GM12878 (cell line): ENCODE data around the gene ADCY9. TPM values are rescaled to one million over a fixed set of nuclear protein-coding genes. Genes with fewer than 3 reads are reported as not detected.

ENCODE experiments used
- ATAC-seq: fragments of 200-7000 bp; cut with Tn5 transposase; 3 replicates; pipeline ENCODE4 v1.9.1; 2020; ENCODE audit warnings: mild to moderate bottlenecking, moderate library complexity
- BruUV-seq: library from RNA; stranded (reverse); fragments of 400-500 nt; replicated peaks from 2 replicates; lab custom pipeline; 2021; lab: Mats Ljungman, UMichigan
- CTCF ChIA-PET: fragments of 300-600 bp; sonication (Branson Sonifier 250); formaldehyde crosslinking; extraction: SDS; loops from one replicate; lab custom pipeline; 2021; ENCODE audit warnings: inconsistent platforms; lab: Yijun Ruan, JAX
- POLR2A ChIA-PET: fragments of 350-600 bp; formaldehyde crosslinking; extraction: SDS; loops from one replicate; lab custom pipeline; 2021; ENCODE audit warnings: inconsistent platforms; lab: Charles Lee
- RAD21 ChIA-PET: fragments of 300-600 bp; sonication (Branson Sonifier 250); formaldehyde crosslinking; loops from one replicate; lab custom pipeline; 2023; ENCODE audit warnings: antibody characterized with exemption; ENCODE audit not compliant: unreplicated experiment; lab: Charles Lee
- SMC1A ChIA-PET: fragments of 300-600 bp; sonication (Branson Sonifier 250); formaldehyde crosslinking; loops from one replicate; lab custom pipeline; 2023; ENCODE audit not compliant: unreplicated experiment, uncharacterized antibody; lab: Charles Lee
- DNase-seq: peaks from one replicate; pipeline ENCODE4 v3.0.0-alpha.2; 2011; ENCODE audit warnings: low read depth, low spot score
- FAIRE-seq: peaks from 3 replicates; lab custom pipeline; 2011; peaks lifted over from hg19 to GRCh38; lab: Jason Lieb, UNC
- H2AFZ ChIP-seq: 2 replicates; pipeline ENCODE4 v1.6.0; 2011; ENCODE audit warnings: low read depth, low read length, control low read depth; ENCODE audit not compliant: control insufficient read depth
- H3K27ac ChIP-seq: 2 replicates; pipeline ENCODE4 v1.5.1; 2011; ENCODE audit warnings: control low read depth; ENCODE audit not compliant: control insufficient read depth, insufficient read depth
- H3K27me3 ChIP-seq, 2 experiments: replicated peaks in 1 of 2; 2 replicates each; pipeline versions ENCODE4 v1.6.0 to v1.6.1; 2011; ENCODE audit warnings: low read length in 1 of 2; ENCODE audit not compliant: control insufficient read depth in 2 of 2, insufficient read depth in 2 of 2
- H3K36me3 ChIP-seq, 2 experiments: 2 replicates each; pipeline ENCODE4 v1.5.1; 2011; ENCODE audit warnings: low read length in 1 of 2; ENCODE audit not compliant: control insufficient read depth in 2 of 2, insufficient read depth in 2 of 2
- H3K4me1 ChIP-seq: 2 replicates; pipeline ENCODE4 v1.6.1; 2011; ENCODE audit warnings: mild to moderate bottlenecking, low read length, moderate library complexity, mixed read lengths; ENCODE audit not compliant: control insufficient read depth, insufficient read depth
- H3K4me2 ChIP-seq: 2 replicates; pipeline ENCODE4 v1.6.0; 2011; ENCODE audit warnings: control low read depth; ENCODE audit not compliant: control insufficient read depth, insufficient read depth
- H3K4me3 ChIP-seq: fragments of 200-600 bp; sonication (generic); 2 replicates; pipeline ENCODE4 v1.5.1; 2016
- H3K79me2 ChIP-seq: 2 replicates; pipeline ENCODE4 v1.6.0; 2011; ENCODE audit warnings: low read length; ENCODE audit not compliant: control insufficient read depth, insufficient read depth
- H3K9ac ChIP-seq: 2 replicates; pipeline ENCODE4 v1.8.0; 2011; ENCODE audit warnings: low read length, control low read depth, mixed read lengths; ENCODE audit not compliant: control insufficient read depth, insufficient read depth
- H3K9me3 ChIP-seq: replicated peaks from 3 replicates; pipeline ENCODE4 v1.5.1; 2011; ENCODE audit warnings: mild to moderate bottlenecking, low read length; ENCODE audit not compliant: control insufficient read depth, insufficient read depth
- H4K20me1 ChIP-seq: 2 replicates; pipeline ENCODE4 v1.6.0; 2011; ENCODE audit not compliant: control insufficient read depth, insufficient read depth
- ASH2L ChIP-seq: fragments of 300-600, 200-600 bp; sonication (generic); IDR thresholded peaks from 2 replicates; pipeline ENCODE4 v1.6.1; 2017; ENCODE audit warnings: low read depth, mild to moderate bottlenecking, borderline replicate concordance
- CEBPB ChIP-seq, 2 experiments: fragments of 150-350 bp in 1 of 2; IDR thresholded peaks; 2 replicates each; pipeline ENCODE4 v1.6.1; 2012 to 2014; ENCODE audit warnings: low read depth in 2 of 2, low read length in 2 of 2, borderline replicate concordance in 1 of 2, inconsistent platforms in 1 of 2
- DPF2 ChIP-seq: fragments of 450-650 bp; IDR thresholded peaks from 2 replicates; pipeline ENCODE4 v1.6.1; 2017; ENCODE audit warnings: mild to moderate bottlenecking
- EED ChIP-seq: sonication (generic); IDR thresholded peaks from 2 replicates; pipeline ENCODE4 v1.6.1; 2016; ENCODE audit warnings: antibody characterized with exemption, low read depth
- JUND ChIP-seq: IDR thresholded peaks from 2 replicates; pipeline ENCODE4 v1.6.1; 2012; ENCODE audit warnings: low read depth, mild to moderate bottlenecking, low read length, improper control_type of control experiment, moderate library complexity
- KLF5 ChIP-seq: fragments of 450-650 bp; IDR thresholded peaks from 2 replicates; pipeline ENCODE4 v1.6.1; 2014; ENCODE audit warnings: mild to moderate bottlenecking; ENCODE audit not compliant: partially characterized antibody
- NR2C1 ChIP-seq: fragments of 450-650 bp; IDR thresholded peaks from 2 replicates; pipeline ENCODE4 v1.6.1; 2017; ENCODE audit warnings: antibody characterized with exemption, mild to moderate bottlenecking, moderate library complexity
- RAD21 ChIP-seq: IDR thresholded peaks from 2 replicates; pipeline ENCODE4 v1.6.1; 2011; ENCODE audit warnings: mild to moderate bottlenecking, low read depth, low read length, moderate library complexity; ENCODE audit not compliant: insufficient read depth
- YBX1 ChIP-seq: fragments of 450-650 bp; IDR thresholded peaks from 2 replicates; pipeline ENCODE4 v1.6.1; 2016; ENCODE audit warnings: antibody characterized with exemption
- ZBED1 ChIP-seq: IDR thresholded peaks from 2 replicates; pipeline ENCODE4 v1.6.1; 2016; ENCODE audit warnings: borderline replicate concordance
- ZZZ3 ChIP-seq: IDR thresholded peaks from 2 replicates; pipeline ENCODE4 v1.6.1; 2011; ENCODE audit warnings: low read depth; ENCODE audit not compliant: control insufficient read depth, insufficient read length
- WGBS: methylation state at CpG from one replicate; pipeline ENCODE4 v1.1.6; 2016; ENCODE audit warnings: low lambda C conversion rate; ENCODE audit not compliant: insufficient replicate concordance, insufficient coverage; ENCODE audit errors: missing lambda C conversion rate; 5-methylcytosine and 5-hydroxymethylcytosine counted together
- in situ Hi-C: fragments of 300-500 bp; cut with MboI; formaldehyde crosslinking; loops from 9 replicates; pipeline ENCODE4 v1.14.3; 2018; ENCODE audit warnings: mixed read lengths
- intact Hi-C: fragments of 100-400 bp; cut with micrococcal nuclease; formaldehyde crosslinking; loops from one replicate; pipeline ENCODE4 v1.14.2; 2022; ENCODE audit not compliant: unreplicated experiment
- polyA plus RNA-seq, 11 experiments: library from polyadenylated mRNA; depleted of rRNA in 4 of 11; unstranded in 6 of 11; stranded (reverse) in 5 of 11; fragments of >200 nt; fragmentation: Nextera tagmentation in 4 of 11; fragmentation: Illumina TruSeq in 1 of 11; extraction: Ambion mirVana in 4 of 11; extraction: Trizol in 1 of 11; gene quantifications; 1 replicate in 1 of 11; 2 replicates in 10 of 11; pipeline versions ENCODE4 v1.2.1 to v1.2.3, GENCODE V29; 2011 to 2016; ENCODE audit warnings: inconsistent platforms in 2 of 11, missing spikeins in 2 of 11, low read depth in 1 of 11
- total RNA-seq, 4 experiments: library from RNA; depleted of rRNA in 3 of 4; stranded (reverse); fragments of >200 nt in 3 of 4; fragmentation: Illumina TruSeq in 1 of 4; extraction: Trizol in 1 of 4; gene quantifications; 2 replicates each; pipeline versions ENCODE4 v1.2.1 to v1.2.3, GENCODE V29; 2013 to 2021
- TF ChIP-seq, protein P1 (sequence below): fragments of 150-350 bp; IDR thresholded peaks from 2 replicates; pipeline ENCODE4 v1.6.1; 2014; ENCODE audit warnings: mild to moderate bottlenecking, low read depth, low read length
- TF ChIP-seq, protein P2 (sequence below): fragments of 450-650 bp; IDR thresholded peaks from 2 replicates; pipeline ENCODE4 v1.6.1; 2017; ENCODE audit warnings: mild to moderate bottlenecking
- TF ChIP-seq, protein P3 (sequence below): IDR thresholded peaks from 2 replicates; pipeline ENCODE4 v1.6.1; 2012; ENCODE audit warnings: improper control_type of control experiment, low read depth, low read length; ENCODE audit not compliant: insufficient replicate concordance

ADCY9 gene
- total and polyA plus RNA-seq, 10 of the 15 experiments (the other 5 are each of a cell fraction or from before 2014, with no cell fraction given), result 0.09 to 0.41 (median 0.15) TPM; not detected in 3

DNA sequence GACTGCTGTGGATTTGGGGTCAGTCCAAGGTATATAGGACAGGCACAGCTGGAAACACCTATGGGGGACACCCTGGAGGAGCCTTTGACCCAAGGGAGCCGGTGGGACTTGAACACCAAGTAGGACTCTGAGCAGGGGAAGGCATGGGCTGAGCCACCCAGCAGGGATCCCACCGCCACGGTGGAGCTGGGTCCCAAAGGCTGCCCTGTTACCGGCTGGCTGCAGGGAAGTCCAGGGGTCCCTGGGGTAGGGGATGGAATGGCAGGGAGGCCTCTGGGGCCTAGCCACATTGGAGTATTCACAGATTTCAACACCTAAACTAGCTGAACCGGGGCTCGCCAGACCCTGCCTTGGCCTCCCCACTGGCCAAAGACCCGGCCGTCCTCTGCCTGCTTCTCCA is 196.0 kb downstream of the ADCY9 start (continued):
- no peak for TF ChIP-seq ASH2L
- TF ChIP-seq JUND, result no peak
- no peak for TF ChIP-seq DPF2
- TF ChIP-seq YBX1, result no peak
- TF ChIP-seq ZZZ3, result no peak
- TF ChIP-seq CEBPB (IDR thresholded peaks at IDR 0.05; ENCODE audit: borderline replicate concordance in 1 of 2, low read depth in 2 of 2, low read length in 2 of 2), result no peak

DNA sequence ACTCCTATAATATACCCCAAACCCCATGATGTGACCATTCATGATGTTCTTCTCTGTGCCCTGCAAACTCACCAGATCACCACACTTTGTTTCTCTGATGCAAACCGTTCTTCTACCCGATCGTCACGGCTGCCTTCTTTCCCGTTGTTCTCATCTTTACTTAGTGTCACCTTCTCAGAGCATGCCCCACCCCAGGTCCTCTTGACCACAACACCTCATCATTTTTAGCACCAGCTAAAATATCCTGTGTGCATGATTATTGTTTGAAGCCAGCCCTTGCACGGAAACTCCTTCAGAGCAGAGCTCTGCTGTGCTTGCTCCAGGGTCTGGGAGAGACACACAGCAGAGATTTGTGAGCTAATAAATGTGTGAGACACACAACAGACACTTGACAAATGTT is 196.8 kb downstream of the ADCY9 start:
- Histone ChIP-seq H3K27me3 (no peaks in the 10 kb centered on the region), H3K4me1 (no peaks in the 10 kb centered on the region), H3K4me2 (no peak overlapping the region), H3K27ac (no peak overlapping the region), H3K9ac (no peak overlapping the region), H3K36me3 (no peaks in the 10 kb centered on the region), H3K9me3 (peaks cover 2% of the 10 kb centered on the region; the same call in 2 of the 3 replicates), H3K4me3 (no peak overlapping the region), H2AFZ (no peak overlapping the region), H4K20me1 (no peaks in the 10 kb centered on the region; the same call in 1 of the 2 replicates), H3K79me2 (no peaks in the 10 kb centered on the region)
- ATAC-seq, result no peak
- ChIA-PET CTCF (interaction anchor here (0.8 kb wide), 1 partner anchor 20 kb away, joined by 3 read pairs; no protein-coding TSS in a partner anchor), RAD21 (no interaction called here), POLR2A (no interaction called here), SMC1A (no interaction called here)
- BruUV-seq, result no TSS peak
- intact Hi-C loops, result no loop called here
- no peak for FAIRE-seq
- no peak for DNase-seq
- in situ Hi-C loops, result no loop called here
- WGBS, result 75% methylated on average over 6 of the region's 6 CpGs
- TF ChIP-seq RAD21 (no peak), NR2C1 (no peak), EED (no peak), KLF5 (no peak), ZBED1 (no peak)
- TF ChIP-seq, protein P1, sequence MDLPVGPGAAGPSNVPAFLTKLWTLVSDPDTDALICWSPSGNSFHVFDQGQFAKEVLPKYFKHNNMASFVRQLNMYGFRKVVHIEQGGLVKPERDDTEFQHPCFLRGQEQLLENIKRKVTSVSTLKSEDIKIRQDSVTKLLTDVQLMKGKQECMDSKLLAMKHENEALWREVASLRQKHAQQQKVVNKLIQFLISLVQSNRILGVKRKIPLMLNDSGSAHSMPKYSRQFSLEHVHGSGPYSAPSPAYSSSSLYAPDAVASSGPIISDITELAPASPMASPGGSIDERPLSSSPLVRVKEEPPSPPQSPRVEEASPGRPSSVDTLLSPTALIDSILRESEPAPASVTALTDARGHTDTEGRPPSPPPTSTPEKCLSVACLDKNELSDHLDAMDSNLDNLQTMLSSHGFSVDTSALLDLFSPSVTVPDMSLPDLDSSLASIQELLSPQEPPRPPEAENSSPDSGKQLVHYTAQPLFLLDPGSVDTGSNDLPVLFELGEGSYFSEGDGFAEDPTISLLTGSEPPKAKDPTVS, result no peak
- TF ChIP-seq, protein P2, sequence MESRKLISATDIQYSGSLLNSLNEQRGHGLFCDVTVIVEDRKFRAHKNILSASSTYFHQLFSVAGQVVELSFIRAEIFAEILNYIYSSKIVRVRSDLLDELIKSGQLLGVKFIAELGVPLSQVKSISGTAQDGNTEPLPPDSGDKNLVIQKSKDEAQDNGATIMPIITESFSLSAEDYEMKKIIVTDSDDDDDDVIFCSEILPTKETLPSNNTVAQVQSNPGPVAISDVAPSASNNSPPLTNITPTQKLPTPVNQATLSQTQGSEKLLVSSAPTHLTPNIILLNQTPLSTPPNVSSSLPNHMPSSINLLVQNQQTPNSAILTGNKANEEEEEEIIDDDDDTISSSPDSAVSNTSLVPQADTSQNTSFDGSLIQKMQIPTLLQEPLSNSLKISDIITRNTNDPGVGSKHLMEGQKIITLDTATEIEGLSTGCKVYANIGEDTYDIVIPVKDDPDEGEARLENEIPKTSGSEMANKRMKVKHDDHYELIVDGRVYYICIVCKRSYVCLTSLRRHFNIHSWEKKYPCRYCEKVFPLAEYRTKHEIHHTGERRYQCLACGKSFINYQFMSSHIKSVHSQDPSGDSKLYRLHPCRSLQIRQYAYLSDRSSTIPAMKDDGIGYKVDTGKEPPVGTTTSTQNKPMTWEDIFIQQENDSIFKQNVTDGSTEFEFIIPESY, result no peak
- TF ChIP-seq, protein P3, sequence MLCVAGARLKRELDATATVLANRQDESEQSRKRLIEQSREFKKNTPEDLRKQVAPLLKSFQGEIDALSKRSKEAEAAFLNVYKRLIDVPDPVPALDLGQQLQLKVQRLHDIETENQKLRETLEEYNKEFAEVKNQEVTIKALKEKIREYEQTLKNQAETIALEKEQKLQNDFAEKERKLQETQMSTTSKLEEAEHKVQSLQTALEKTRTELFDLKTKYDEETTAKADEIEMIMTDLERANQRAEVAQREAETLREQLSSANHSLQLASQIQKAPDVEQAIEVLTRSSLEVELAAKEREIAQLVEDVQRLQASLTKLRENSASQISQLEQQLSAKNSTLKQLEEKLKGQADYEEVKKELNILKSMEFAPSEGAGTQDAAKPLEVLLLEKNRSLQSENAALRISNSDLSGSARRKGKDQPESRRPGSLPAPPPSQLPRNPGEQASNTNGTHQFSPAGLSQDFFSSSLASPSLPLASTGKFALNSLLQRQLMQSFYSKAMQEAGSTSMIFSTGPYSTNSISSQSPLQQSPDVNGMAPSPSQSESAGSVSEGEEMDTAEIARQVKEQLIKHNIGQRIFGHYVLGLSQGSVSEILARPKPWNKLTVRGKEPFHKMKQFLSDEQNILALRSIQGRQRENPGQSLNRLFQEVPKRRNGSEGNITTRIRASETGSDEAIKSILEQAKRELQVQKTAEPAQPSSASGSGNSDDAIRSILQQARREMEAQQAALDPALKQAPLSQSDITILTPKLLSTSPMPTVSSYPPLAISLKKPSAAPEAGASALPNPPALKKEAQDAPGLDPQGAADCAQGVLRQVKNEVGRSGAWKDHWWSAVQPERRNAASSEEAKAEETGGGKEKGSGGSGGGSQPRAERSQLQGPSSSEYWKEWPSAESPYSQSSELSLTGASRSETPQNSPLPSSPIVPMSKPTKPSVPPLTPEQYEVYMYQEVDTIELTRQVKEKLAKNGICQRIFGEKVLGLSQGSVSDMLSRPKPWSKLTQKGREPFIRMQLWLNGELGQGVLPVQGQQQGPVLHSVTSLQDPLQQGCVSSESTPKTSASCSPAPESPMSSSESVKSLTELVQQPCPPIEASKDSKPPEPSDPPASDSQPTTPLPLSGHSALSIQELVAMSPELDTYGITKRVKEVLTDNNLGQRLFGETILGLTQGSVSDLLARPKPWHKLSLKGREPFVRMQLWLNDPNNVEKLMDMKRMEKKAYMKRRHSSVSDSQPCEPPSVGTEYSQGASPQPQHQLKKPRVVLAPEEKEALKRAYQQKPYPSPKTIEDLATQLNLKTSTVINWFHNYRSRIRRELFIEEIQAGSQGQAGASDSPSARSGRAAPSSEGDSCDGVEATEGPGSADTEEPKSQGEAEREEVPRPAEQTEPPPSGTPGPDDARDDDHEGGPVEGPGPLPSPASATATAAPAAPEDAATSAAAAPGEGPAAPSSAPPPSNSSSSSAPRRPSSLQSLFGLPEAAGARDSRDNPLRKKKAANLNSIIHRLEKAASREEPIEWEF, result no peak
